Immature natural killer cell (primary cell): ENCODE results near the gene FAM53B. TPM values are rescaled to one million over a fixed set of nuclear protein-coding genes. Genes with fewer than 3 reads are reported as not detected.
"Not testable (repeated sequence)": the region's sequence is repeated elsewhere in the genome, so short reads cannot be mapped to it uniquely, and the experiment has no call there.

Experiments used
- DNase-seq, 3 donors: peaks; one replicate each; pipeline ENCODE4 v3.0.0; 2022; ENCODE audit warnings: mixed read lengths in 1 of 3
- H3K27ac Mint-ChIP-seq, 6 donors: one replicate each; pipeline ENCODE4 v1.8.0; 2020; ENCODE audit warnings: mixed read lengths in 6 of 6, mild to moderate bottlenecking in 5 of 6, inconsistent platforms in 4 of 6, moderate library complexity in 3 of 6
- H3K27me3 Mint-ChIP-seq, 3 donors: one replicate each; pipeline ENCODE4 v1.8.0; 2020 to 2021; ENCODE audit warnings: low read depth in 3 of 3, mild to moderate bottlenecking in 3 of 3, mixed read lengths in 3 of 3, moderate library complexity in 3 of 3, inconsistent platforms in 1 of 3
- H3K36me3 Mint-ChIP-seq, 3 donors: one replicate each; pipeline ENCODE4 v1.8.0; 2020; ENCODE audit warnings: mixed read lengths in 3 of 3, inconsistent platforms in 2 of 3, mild to moderate bottlenecking in 2 of 3
- H3K4me1 Mint-ChIP-seq, 2 donors: one replicate each; pipeline ENCODE4 v1.8.0; 2020; ENCODE audit warnings: inconsistent platforms in 2 of 2, mild to moderate bottlenecking in 2 of 2, mixed read lengths in 2 of 2, moderate library complexity in 1 of 2
- H3K4me3 Mint-ChIP-seq, 5 donors: one replicate each; pipeline ENCODE4 v1.8.0; 2020; ENCODE audit warnings: mild to moderate bottlenecking in 5 of 5, mixed read lengths in 5 of 5, inconsistent platforms in 3 of 5, moderate library complexity in 3 of 5
- H3K9me3 Mint-ChIP-seq, 6 donors: one replicate each; pipeline ENCODE4 v1.8.0; 2020; ENCODE audit warnings: mild to moderate bottlenecking in 6 of 6, mixed read lengths in 6 of 6, inconsistent platforms in 4 of 6, moderate library complexity in 3 of 6
- polyA plus RNA-seq, 3 donors: library from polyadenylated mRNA; unstranded; fragments of 300-500 nt; fragmentation: Illumina TruSeq; gene quantifications; one replicate each; pipeline ENCODE4 v1.2.3, GENCODE V29; 2021

The FAM53B gene
- polyA plus RNA-seq, 3 donors from 2014 or later = 12.1 to 62.1 (median 23.8) TPM

GRCh38 chr10:124748166-124748565, 4.0 kb upstream of the FAM53B start:
- H3K9me3 Mint-ChIP-seq = no peaks in the 10 kb centered on the region
- peaks cover 2 to 15% (median 10%) of the 10 kb centered on the region in 3 donors for H3K27me3 Mint-ChIP-seq
- H3K36me3 Mint-ChIP-seq = no peaks in the 10 kb centered on the region
- peak overlapping the region in 3 of 6 donors; percentile 30 to 55 (median 52) for H3K27ac Mint-ChIP-seq
- DNase-seq = no peak
- H3K4me3 Mint-ChIP-seq = no peak overlapping the region
- peaks cover 14 to 23% of the 10 kb centered on the region in 2 donors for H3K4me1 Mint-ChIP-seq

- Mint-ChIP-seq H3K4me1 (peaks cover 14 to 25% of the 10 kb centered on the region in 2 donors), H3K27ac (no peak overlapping the region)
These were observed 3.6 kb upstream of the FAM53B start for GRCh38 chr10:124747745-124748144.

GRCh38 chr10:124746992-124747391, 2.8 kb upstream of the FAM53B start:
- Mint-ChIP-seq H3K9me3 (no peaks in the 10 kb centered on the region), H3K36me3 (no peaks in the 10 kb centered on the region), H3K27me3 (peaks cover 8 to 20% (median 18%) of the 10 kb centered on the region in 3 donors), H3K4me1 (peaks cover 22 to 33% of the 10 kb centered on the region in 2 donors), H3K4me3 (no peak overlapping the region), H3K27ac (no peak overlapping the region)
- DNase-seq = no peak

More at GRCh38 chr10:124747745-124748144, 3.6 kb upstream of the FAM53B start:
- Mint-ChIP-seq H3K36me3 (no peaks in the 10 kb centered on the region), H3K27me3 (peaks cover 5 to 18% (median 12%) of the 10 kb centered on the region in 3 donors), H3K9me3 (no peaks in the 10 kb centered on the region), H3K4me3 (no peak overlapping the region)
- DNase-seq = no peak

GRCh38 chr10:124746447-124746846, 2.3 kb upstream of the FAM53B start:
- peaks cover 8 to 20% (median 20%) of the 10 kb centered on the region in 3 donors for H3K27me3 Mint-ChIP-seq
- not testable (repeated sequence) for H3K27ac Mint-ChIP-seq, H3K36me3 Mint-ChIP-seq, H3K4me3 Mint-ChIP-seq, H3K9me3 Mint-ChIP-seq, DNase-seq
- peaks cover 27 to 38% of the 10 kb centered on the region in 2 donors for H3K4me1 Mint-ChIP-seq

DNA sequence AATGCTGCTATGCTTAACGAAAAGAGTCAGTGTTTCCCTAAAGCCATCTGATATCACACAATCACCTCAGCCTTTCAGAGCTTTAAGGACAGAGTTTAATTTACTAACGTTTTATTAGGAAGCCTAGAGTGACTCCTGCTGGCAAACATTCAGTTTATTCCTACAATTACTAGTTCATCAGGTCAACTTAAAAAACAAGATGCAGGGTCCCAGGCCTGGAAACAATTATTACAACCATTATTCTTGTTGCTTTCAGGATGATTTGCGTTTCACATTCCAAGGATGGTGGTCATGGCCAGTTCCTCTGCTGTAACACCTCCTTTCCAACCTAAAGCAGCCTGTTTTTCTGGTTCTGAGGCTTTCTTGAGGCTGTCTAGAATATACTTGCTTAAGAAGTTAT, 1.5 kb upstream of the FAM53B start:
- H3K4me1 Mint-ChIP-seq = peaks cover 35 to 46% of the 10 kb centered on the region in 2 donors
- no peaks in the 10 kb centered on the region for H3K36me3 Mint-ChIP-seq
- H3K4me3 Mint-ChIP-seq = peak overlapping the region; percentile 59 to 90 (median 86)
- peak overlapping the region; percentile 83 to 95 (median 88) for H3K27ac Mint-ChIP-seq
- H3K9me3 Mint-ChIP-seq = no peaks in the 10 kb centered on the region
- peak; percentile 52 to 70 (median 66) for DNase-seq
- peaks cover 12 to 27% (median 25%) of the 10 kb centered on the region in 3 donors for H3K27me3 Mint-ChIP-seq

- H3K9me3 Mint-ChIP-seq = no peaks in the 10 kb centered on the region
- no peaks in the 10 kb centered on the region for H3K36me3 Mint-ChIP-seq
- H3K4me1 Mint-ChIP-seq = peaks cover 39 to 50% of the 10 kb centered on the region in 2 donors
- H3K4me3 Mint-ChIP-seq = peak overlapping the region; percentile 75 to 90 (median 86)
- DNase-seq = no peak
- peak overlapping the region; percentile 83 to 95 (median 88) for H3K27ac Mint-ChIP-seq
- H3K27me3 Mint-ChIP-seq = peaks cover 12 to 27% (median 25%) of the 10 kb centered on the region in 3 donors
These were observed 1.1 kb upstream of the FAM53B start for GRCh38 chr10:124745252-124745651.

GRCh38 chr10:124743191-124744101, 732 bp downstream of the FAM53B start:
- Mint-ChIP-seq H3K27me3 (peaks cover 16 to 34% (median 27%) of the 10 kb centered on the region in 3 donors), H3K4me1 (peaks cover 54 to 60% of the 10 kb centered on the region in 2 donors), H3K27ac (peak overlapping the region; percentile 91 to 99 (median 98)), H3K9me3 (no peaks in the 10 kb centered on the region), H3K4me3 (peak overlapping the region; percentile 93 to 99 (median 96)), H3K36me3 (no peaks in the 10 kb centered on the region)
- DNase-seq = peak; percentile 43 to 51 (median 50)

- DNase-seq = no peak
- H3K4me3 Mint-ChIP-seq = peak overlapping the region; percentile 93 to 99 (median 96)
- no peaks in the 10 kb centered on the region for H3K36me3 Mint-ChIP-seq
- H3K9me3 Mint-ChIP-seq = no peaks in the 10 kb centered on the region
- peaks cover 62 to 68% of the 10 kb centered on the region in 2 donors for H3K4me1 Mint-ChIP-seq
- peak overlapping the region; percentile 95 to 99 (median 96) for H3K27ac Mint-ChIP-seq
- H3K27me3 Mint-ChIP-seq = peaks cover 16 to 38% (median 32%) of the 10 kb centered on the region in 3 donors
These were observed 1.6 kb downstream of the FAM53B start for GRCh38 chr10:124742413-124743190.

GRCh38 chr10:124741922-124742412, 2.2 kb downstream of the FAM53B start:
- H3K9me3 Mint-ChIP-seq = no peaks in the 10 kb centered on the region
- no peaks in the 10 kb centered on the region for H3K36me3 Mint-ChIP-seq
- H3K4me1 Mint-ChIP-seq = peaks cover 69 to 74% of the 10 kb centered on the region in 2 donors
- peak overlapping the region; percentile 95 to 99 (median 96) for H3K27ac Mint-ChIP-seq
- peaks cover 16 to 40% (median 32%) of the 10 kb centered on the region in 3 donors for H3K27me3 Mint-ChIP-seq
- DNase-seq = no peak
- peak overlapping the region; percentile 93 to 99 (median 96) for H3K4me3 Mint-ChIP-seq

DNA sequence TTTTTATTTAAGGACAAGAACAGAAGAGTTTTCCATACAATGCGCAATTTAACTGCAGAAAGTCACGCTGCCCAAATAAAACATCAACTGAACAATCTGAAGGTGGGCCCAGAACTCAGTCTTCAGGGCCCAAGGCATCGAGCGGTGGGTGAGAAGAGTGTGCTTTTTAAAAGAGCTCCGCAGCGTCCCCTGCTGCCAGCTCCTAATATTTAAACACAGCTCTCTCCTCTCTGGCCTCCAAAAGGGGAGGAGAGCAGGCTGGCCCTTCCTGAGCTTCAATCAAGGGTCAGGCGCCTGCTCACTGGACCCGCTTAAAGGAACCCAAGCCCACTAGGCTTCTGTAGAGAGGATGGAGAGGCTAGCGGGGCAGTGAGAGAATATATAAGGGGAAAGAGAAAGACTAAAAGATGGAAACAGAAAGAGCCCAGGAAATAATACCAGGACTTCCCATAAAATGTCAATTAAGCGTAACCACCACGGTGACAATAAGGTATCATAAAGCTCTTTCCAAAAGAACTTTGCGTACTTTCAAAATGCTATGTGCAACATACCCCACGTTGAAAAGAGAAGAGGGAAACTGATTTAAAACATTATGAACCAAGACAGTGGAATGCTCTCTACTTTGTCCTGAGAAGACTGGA, 2.8 kb downstream of the FAM53B start:
- H3K27me3 Mint-ChIP-seq = peaks cover 16 to 40% (median 32%) of the 10 kb centered on the region in 3 donors
- H3K4me3 Mint-ChIP-seq = peak overlapping the region; percentile 93 to 99 (median 96)
- H3K27ac Mint-ChIP-seq = peak overlapping the region; percentile 95 to 99 (median 96)
- peaks cover 74 to 80% of the 10 kb centered on the region in 2 donors for H3K4me1 Mint-ChIP-seq
- no peaks in the 10 kb centered on the region for H3K9me3 Mint-ChIP-seq
- peak; percentile 73 to 79 (median 79) for DNase-seq
- no peaks in the 10 kb centered on the region for H3K36me3 Mint-ChIP-seq

DNA sequence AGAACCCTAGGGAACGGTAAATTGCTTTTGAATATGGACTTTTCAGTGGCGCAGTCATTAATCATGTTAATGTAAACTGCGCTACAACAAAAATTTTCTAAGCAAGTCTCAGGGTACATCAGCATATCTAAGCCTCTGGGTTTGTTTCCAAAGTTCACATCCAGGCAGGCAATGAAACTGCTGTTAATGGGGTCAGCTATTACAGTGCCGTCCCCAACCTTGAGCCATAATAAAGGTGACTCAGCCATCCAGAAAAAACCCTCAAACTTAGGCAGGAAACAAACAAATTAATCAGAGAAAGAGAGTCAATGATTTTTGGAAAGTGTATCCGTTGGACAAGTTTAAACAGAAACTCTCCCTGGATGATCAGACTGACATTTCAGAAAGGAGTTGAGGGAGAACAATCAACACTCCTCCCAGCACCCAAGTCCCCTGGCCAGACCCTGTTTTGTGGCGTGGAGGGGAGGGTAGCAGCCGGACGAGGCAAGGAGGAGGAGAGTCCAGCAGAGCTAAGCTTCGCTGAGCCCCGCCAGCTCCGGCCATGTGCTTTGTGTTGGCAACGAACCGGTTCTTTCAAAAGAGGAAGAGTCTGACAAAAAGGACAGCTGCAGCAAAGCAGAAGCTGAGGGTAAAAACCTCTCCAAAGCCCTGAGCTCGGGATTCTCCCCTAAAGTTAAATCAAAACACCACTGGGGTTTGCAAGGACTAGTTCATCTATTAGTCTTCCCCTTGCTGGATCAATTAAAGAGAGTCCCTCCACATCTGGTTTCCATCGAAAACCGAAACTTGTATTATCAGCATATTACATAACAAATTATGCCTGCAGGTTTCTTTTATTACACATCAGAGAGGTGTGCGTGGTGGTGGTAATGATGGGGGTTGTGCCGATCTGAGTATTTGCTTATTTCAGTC, 3.6 kb downstream of the FAM53B start:
- H3K27ac Mint-ChIP-seq = peak overlapping the region; percentile 95 to 99 (median 96)
- peaks cover 16 to 40% (median 32%) of the 10 kb centered on the region in 3 donors for H3K27me3 Mint-ChIP-seq
- H3K4me3 Mint-ChIP-seq = peak overlapping the region; percentile 93 to 99 (median 96)
- no peak for DNase-seq
- H3K36me3 Mint-ChIP-seq = no peaks in the 10 kb centered on the region
- no peaks in the 10 kb centered on the region for H3K9me3 Mint-ChIP-seq
- peaks cover 82 to 85% of the 10 kb centered on the region in 2 donors for H3K4me1 Mint-ChIP-seq

- Mint-ChIP-seq H3K4me1 (peaks cover 82 to 85% of the 10 kb centered on the region in 2 donors), H3K36me3 (peaks cover 0 to 3% (median 0%) of the 10 kb centered on the region in 3 donors), H3K9me3 (no peaks in the 10 kb centered on the region), H3K27ac (peak overlapping the region; percentile 95 to 99 (median 96)), H3K27me3 (peaks cover 16 to 39% (median 33%) of the 10 kb centered on the region in 3 donors), H3K4me3 (peak overlapping the region; percentile 93 to 99 (median 96))
- DNase-seq = no peak
These were observed 4.2 kb downstream of the FAM53B start for GRCh38 chr10:124739986-124740368.
